Muscle of leg (tissue), 11 donors: ENCODE measurements around the gene SMOC2. TPM values are rescaled to one million over a fixed set of nuclear protein-coding genes. Genes with fewer than 3 reads are reported as not detected.

Experiments
- DNase-seq: peaks from one replicate; pipeline ENCODE4 v3.0.0; 2013
- H3K27ac ChIP-seq: one replicate; pipeline ENCODE4 v1.5.1; 2013; ENCODE audit warnings: mild to moderate bottlenecking, low read length, control low read depth
- H3K27me3 ChIP-seq: one replicate; pipeline ENCODE4 v1.6.1; 2013; ENCODE audit warnings: low read length; ENCODE audit not compliant: control insufficient read depth, insufficient read depth
- H3K36me3 ChIP-seq: one replicate; pipeline ENCODE4 v1.6.1; 2013; ENCODE audit warnings: low read length; ENCODE audit not compliant: control insufficient read depth, insufficient read depth
- H3K4me1 ChIP-seq: one replicate; pipeline ENCODE4 v1.6.1; 2013; ENCODE audit warnings: low read length; ENCODE audit not compliant: control insufficient read depth, insufficient read depth
- H3K4me3 ChIP-seq: one replicate; pipeline ENCODE4 v1.5.1; 2013; ENCODE audit warnings: low read length, control low read depth
- H3K9me3 ChIP-seq: replicated peaks from 2 replicates; pipeline ENCODE4 v1.6.1; 2013; ENCODE audit warnings: low read depth, low read length; ENCODE audit not compliant: control insufficient read depth
- WGBS: methylation state at CpG from one replicate; pipeline ENCODE4 v1.1.5; 2013; ENCODE audit warnings: missing lambda C conversion rate; ENCODE audit not compliant: insufficient coverage; 5-methylcytosine and 5-hydroxymethylcytosine counted together
- polyA plus RNA-seq, 8 donors: library from polyadenylated mRNA; unstranded; fragments of 120-200 nt; gene quantifications; one replicate each; pipeline versions ENCODE4 v1.2.1 to v1.2.3, GENCODE V29; 2013; ENCODE audit warnings: inconsistent platforms in 1 of 8, low replicate concordance in 1 of 8; ENCODE audit not compliant: insufficient read length in 8 of 8, insufficient read depth in 1 of 8
- total RNA-seq: library from RNA; stranded (reverse); fragments of 120-200 nt; gene quantifications from one replicate; pipeline ENCODE4 v1.2.4, GENCODE V29; 2013

SMOC2 gene
- total and polyA plus RNA-seq, 9 donors: 58.0 to 109 (median 78.9) TPM

DNA sequence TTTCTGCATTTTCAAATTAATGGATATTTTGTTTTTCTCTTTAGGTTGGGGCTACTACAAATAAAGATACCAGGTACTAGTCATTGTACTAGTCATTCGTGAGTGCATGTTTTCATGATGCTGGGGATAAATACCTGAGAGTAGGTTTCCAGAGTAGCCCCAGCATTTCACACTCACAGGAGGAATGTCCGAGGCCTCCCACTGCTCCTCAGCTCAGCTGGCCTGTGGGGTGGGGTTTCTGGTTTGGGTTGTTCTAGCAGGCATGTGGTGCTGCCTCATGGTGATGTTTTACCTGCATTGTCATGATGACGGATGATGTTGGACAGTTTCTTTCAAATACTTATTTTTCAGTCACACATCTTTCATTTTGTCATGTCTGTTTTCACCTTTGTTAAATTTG, 144.5 kb downstream of the SMOC2 start:
- H3K9me3 ChIP-seq: no peaks in the 10 kb centered on the region
- no CpG with 5 or more reads among the region's 3 CpGs for WGBS
- no peak for DNase-seq
- no peaks in the 10 kb centered on the region for H3K36me3 ChIP-seq
- no peaks in the 10 kb centered on the region for H3K27me3 ChIP-seq
- H3K4me1 ChIP-seq: peaks cover 8% of the 10 kb centered on the region
- H3K4me3 ChIP-seq: no peak overlapping the region
- H3K27ac ChIP-seq: no peak overlapping the region

DNA sequence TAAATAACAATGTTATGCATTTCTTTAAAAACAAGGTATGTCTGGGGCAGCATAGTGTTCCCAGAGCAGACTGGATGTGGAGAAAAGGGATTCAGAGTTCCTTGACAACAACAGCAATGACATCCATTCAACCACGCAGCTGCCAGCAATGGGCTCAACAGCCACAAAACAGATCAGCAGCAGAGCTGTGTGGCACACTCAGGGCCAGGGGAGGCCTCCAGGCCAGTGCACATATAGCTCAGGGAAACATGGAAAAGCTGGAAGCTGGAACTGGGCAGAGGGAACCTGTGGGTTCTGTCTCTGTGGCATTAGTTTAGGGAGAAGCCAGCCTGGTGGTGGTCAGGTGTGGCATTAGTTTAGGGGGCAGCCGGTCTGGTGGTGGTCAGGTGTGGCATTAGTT, 148.3 kb downstream of the SMOC2 start:
- Histone ChIP-seq H3K4me1 (no peaks in the 10 kb centered on the region), H3K4me3 (no peak overlapping the region)
- no CpG with 5 or more reads among the region's 2 CpGs for WGBS

DNA sequence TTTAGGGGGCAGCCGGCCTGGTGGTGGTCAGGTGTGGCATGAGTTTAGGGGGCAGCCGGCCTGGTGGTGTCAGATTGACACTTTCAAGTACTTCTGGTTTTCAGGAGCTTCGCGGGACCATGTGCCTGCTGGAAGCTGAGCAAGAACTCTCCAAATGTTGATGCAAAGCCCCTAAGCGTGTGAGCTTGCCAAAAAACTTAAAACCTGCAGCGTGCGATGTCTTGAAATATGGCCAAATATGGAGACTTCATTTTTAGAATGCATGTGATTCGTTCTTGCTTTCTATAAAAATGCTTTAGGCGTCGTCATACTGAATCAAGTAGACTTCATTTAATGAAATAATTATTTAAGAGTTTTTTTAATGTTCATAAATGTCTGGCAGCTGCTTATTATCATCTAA, 149.4 kb downstream of the SMOC2 start:
- WGBS: 40% methylated on average over 5 of the region's 10 CpGs
- no peaks in the 10 kb centered on the region for H3K9me3 ChIP-seq
- H3K27me3 ChIP-seq: no peaks in the 10 kb centered on the region
- no peaks in the 10 kb centered on the region for H3K36me3 ChIP-seq
- no peak overlapping the region for H3K27ac ChIP-seq
- DNase-seq: peak; percentile 54
- no peaks in the 10 kb centered on the region for H3K4me1 ChIP-seq
- H3K4me3 ChIP-seq: no peak overlapping the region

More for the DNA sequence above, 148.3 kb downstream of the SMOC2 start:
- Histone ChIP-seq H3K9me3 (no peaks in the 10 kb centered on the region), H3K36me3 (no peaks in the 10 kb centered on the region), H3K27me3 (no peaks in the 10 kb centered on the region), H3K27ac (no peak overlapping the region)
- DNase-seq: no peak

DNA sequence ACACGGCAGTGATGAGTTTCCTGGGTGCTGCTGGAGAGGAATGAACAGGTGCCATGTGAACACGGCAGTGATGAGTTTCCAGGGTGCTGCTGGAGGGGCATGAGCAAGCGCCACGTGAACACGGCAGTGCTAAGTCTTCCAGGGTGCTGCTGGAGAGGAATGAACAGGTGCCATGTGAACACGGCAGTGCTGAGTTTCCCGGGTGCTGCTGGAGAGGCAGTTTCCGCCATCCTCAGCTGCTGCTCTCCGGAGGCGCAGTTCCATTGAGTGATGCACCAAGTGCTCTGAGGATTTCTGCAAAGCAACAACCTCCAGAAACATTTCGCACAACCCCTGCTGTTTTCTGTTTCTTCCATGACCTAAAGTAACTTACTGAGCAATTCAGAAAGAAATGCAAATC, 155.4 kb downstream of the SMOC2 start:
- H3K4me3 ChIP-seq: no peak overlapping the region
- no peaks in the 10 kb centered on the region for H3K9me3 ChIP-seq
- no peak for DNase-seq
- WGBS: 78% methylated on average over 9 of the region's 11 CpGs
- H3K4me1 ChIP-seq: no peaks in the 10 kb centered on the region
- H3K27me3 ChIP-seq: peaks cover 4% of the 10 kb centered on the region
- H3K36me3 ChIP-seq: peaks cover 6% of the 10 kb centered on the region
- H3K27ac ChIP-seq: no peak overlapping the region

DNA sequence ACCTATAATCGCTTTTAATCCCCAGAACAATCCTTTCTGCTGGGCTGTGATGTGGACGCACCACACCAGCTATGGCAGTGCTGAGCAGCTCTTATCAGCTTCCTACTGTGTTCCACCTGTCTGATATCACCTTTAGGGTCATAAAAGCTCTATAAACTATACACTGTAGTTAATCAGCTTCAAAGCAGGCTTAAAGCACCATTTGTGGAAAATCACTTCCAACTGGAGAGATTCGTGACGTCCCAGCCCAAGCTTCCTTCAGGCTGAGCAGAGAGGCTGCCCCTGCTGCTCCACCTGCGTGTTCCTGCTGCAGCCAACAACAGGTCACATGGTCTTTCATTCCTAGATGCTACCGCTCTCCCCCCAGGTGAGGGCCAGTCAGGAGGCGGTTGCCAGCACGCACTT, 156.5 kb downstream of the SMOC2 start:
- Histone ChIP-seq H3K27ac (no peak overlapping the region), H3K9me3 (no peaks in the 10 kb centered on the region), H3K4me1 (no peaks in the 10 kb centered on the region), H3K4me3 (no peak overlapping the region), H3K27me3 (peaks cover 9% of the 10 kb centered on the region), H3K36me3 (peaks cover 6% of the 10 kb centered on the region)
- WGBS: 66% methylated on average over 5 of the region's 8 CpGs
- no peak for DNase-seq

GRCh38 chr6:168598251-168599117, 157.5 kb downstream of the SMOC2 start:
- peaks cover 6% of the 10 kb centered on the region for H3K36me3 ChIP-seq
- H3K27ac ChIP-seq: no peak overlapping the region
- no peak overlapping the region for H3K4me3 ChIP-seq
- H3K4me1 ChIP-seq: no peaks in the 10 kb centered on the region
- no peak for DNase-seq
- WGBS: 81% methylated on average over 25 of the region's 32 CpGs
- H3K9me3 ChIP-seq: no peaks in the 10 kb centered on the region
- H3K27me3 ChIP-seq: peaks cover 9% of the 10 kb centered on the region

DNA sequence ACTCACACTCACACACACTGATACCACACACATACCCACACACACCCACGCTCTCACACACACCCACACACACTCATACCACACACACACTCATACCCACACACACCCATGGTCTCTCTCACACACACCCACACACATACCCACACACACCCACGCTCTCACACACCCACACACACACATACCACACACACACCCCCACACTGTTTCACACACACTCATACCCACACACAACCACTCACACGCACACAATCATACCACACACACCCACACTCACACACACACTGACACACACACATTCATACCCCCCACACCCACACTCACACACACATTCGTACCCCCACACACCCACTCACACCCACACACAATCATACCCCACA, 158.1 kb downstream of the SMOC2 start:
- peaks cover 2% of the 10 kb centered on the region for H3K9me3 ChIP-seq
- no peaks in the 10 kb centered on the region for H3K4me1 ChIP-seq
- H3K36me3 ChIP-seq: peaks cover 9% of the 10 kb centered on the region
- no peak for DNase-seq
- WGBS: 90% methylated on average over 3 of the region's 4 CpGs
- H3K27ac ChIP-seq: no peak overlapping the region
- no peak overlapping the region for H3K4me3 ChIP-seq
- peaks cover 9% of the 10 kb centered on the region for H3K27me3 ChIP-seq

GRCh38 chr6:168599769-168600330, 158.9 kb downstream of the SMOC2 start:
- no peak for DNase-seq
- Histone ChIP-seq H3K4me3 (no peak overlapping the region), H3K27ac (no peak overlapping the region), H3K9me3 (peaks cover 2% of the 10 kb centered on the region), H3K36me3 (peaks cover 9% of the 10 kb centered on the region), H3K27me3 (peaks cover 12% of the 10 kb centered on the region), H3K4me1 (no peaks in the 10 kb centered on the region)
- WGBS: 98% methylated on average over 8 of the region's 11 CpGs

GRCh38 chr6:168600381-168600780, 159.4 kb downstream of the SMOC2 start:
- no peak for DNase-seq
- H3K36me3 ChIP-seq: peaks cover 9% of the 10 kb centered on the region
- WGBS: 97% methylated on average over 10 of the region's 11 CpGs

GRCh38 chr6:168601111-168601510, 160.1 kb downstream of the SMOC2 start:
- Histone ChIP-seq H3K4me3 (no peak overlapping the region), H3K27me3 (peaks cover 14% of the 10 kb centered on the region), H3K9me3 (peaks cover 2% of the 10 kb centered on the region), H3K36me3 (peaks cover 9% of the 10 kb centered on the region), H3K4me1 (peaks cover 2% of the 10 kb centered on the region), H3K27ac (no peak overlapping the region)
- 83% methylated on average over 14 of the region's 17 CpGs for WGBS
- no peak for DNase-seq

More at GRCh38 chr6:168600381-168600780, 159.4 kb downstream of the SMOC2 start:
- Histone ChIP-seq H3K27ac (no peak overlapping the region), H3K9me3 (peaks cover 2% of the 10 kb centered on the region), H3K4me3 (no peak overlapping the region), H3K27me3 (peaks cover 14% of the 10 kb centered on the region), H3K4me1 (no peaks in the 10 kb centered on the region)
